WERI-Rb-1 (cell line): ENCODE results near the gene PCNX2.
"Not testable (repeated sequence)": the region's sequence is repeated elsewhere in the genome, so short reads cannot be mapped to it uniquely, and the experiment has no call there.

Source experiments
- DNase-seq: peaks from one replicate; pipeline ENCODE4 v3.0.0-alpha.2; 2020
- H3K27ac ChIP-seq: fragments of 250-450 bp; sonication (Bioruptor Pico); 2 replicates; pipeline ENCODE4 v1.5.1; 2020; ENCODE audit warnings: mild to moderate bottlenecking, moderate library complexity
- H3K27me3 ChIP-seq: fragments of 250-450 bp; sonication (Bioruptor Pico); 2 replicates; pipeline ENCODE4 v1.5.1; 2021; ENCODE audit warnings: mild to moderate bottlenecking, low read depth, moderate library complexity; ENCODE audit not compliant: insufficient read depth, severe bottlenecking
- H3K36me3 ChIP-seq: fragments of 250-450 bp; sonication (Bioruptor Pico); 2 replicates; pipeline ENCODE4 v1.5.1; 2020; ENCODE audit warnings: mild to moderate bottlenecking, moderate library complexity
- H3K4me3 ChIP-seq: 2 replicates; pipeline ENCODE4 v1.5.1; 2011; ENCODE audit warnings: low read depth, mild to moderate bottlenecking, control low read depth, low read length
- H3K9me3 ChIP-seq: fragments of 250-450 bp; sonication (Bioruptor Pico); 2 replicates; pipeline ENCODE4 v1.5.1; 2021; ENCODE audit warnings: mild to moderate bottlenecking, moderate library complexity; ENCODE audit not compliant: severe bottlenecking
- CTCF ChIP-seq: IDR thresholded peaks from 2 replicates; pipeline ENCODE4 v1.5.1; 2011; ENCODE audit warnings: low read depth, mild to moderate bottlenecking, control low read depth, inconsistent platforms, low read length

Gene PCNX2

GRCh38 chr1:233140974-233141373, 154.6 kb downstream of the PCNX2 start:
- DNase-seq = no peak
- H3K27me3 ChIP-seq = no peaks in the 10 kb centered on the region
- no peak overlapping the region for H3K27ac ChIP-seq
- H3K9me3 ChIP-seq = no peaks in the 10 kb centered on the region
- no peak overlapping the region for H3K4me3 ChIP-seq
- H3K36me3 ChIP-seq = no peaks in the 10 kb centered on the region
- TF ChIP-seq CTCF = no peak

- Histone ChIP-seq H3K36me3 (no peaks in the 10 kb centered on the region), H3K4me3 (no peak overlapping the region), H3K27me3 (no peaks in the 10 kb centered on the region), H3K9me3 (no peaks in the 10 kb centered on the region), H3K27ac (no peak overlapping the region)
- no peak for DNase-seq
- TF ChIP-seq CTCF = no peak
Observed at GRCh38 chr1:233140499-233140898, 155.0 kb downstream of the PCNX2 start.

GRCh38 chr1:233138788-233139585, 156.5 kb downstream of the PCNX2 start:
- H3K36me3 ChIP-seq = no peaks in the 10 kb centered on the region; the same call in 1 of the 2 replicates
- H3K27me3 ChIP-seq = no peaks in the 10 kb centered on the region
- H3K27ac ChIP-seq = no peak overlapping the region
- DNase-seq = no peak
- H3K9me3 ChIP-seq = no peaks in the 10 kb centered on the region
- no peak overlapping the region for H3K4me3 ChIP-seq
- no peak for TF ChIP-seq CTCF

- no peak for DNase-seq
- Histone ChIP-seq H3K9me3 (no peaks in the 10 kb centered on the region), H3K36me3 (no peaks in the 10 kb centered on the region; the same call in 1 of the 2 replicates), H3K4me3 (no peak overlapping the region), H3K27ac (no peak overlapping the region), H3K27me3 (no peaks in the 10 kb centered on the region)
- no peak for TF ChIP-seq CTCF
Observed at GRCh38 chr1:233135833-233136232, 159.7 kb downstream of the PCNX2 start.

GRCh38 chr1:233132445-233132844, 163.1 kb downstream of the PCNX2 start:
- Histone ChIP-seq H3K27ac (no peak overlapping the region), H3K27me3 (no peaks in the 10 kb centered on the region), H3K36me3 (no peaks in the 10 kb centered on the region; the same call in 1 of the 2 replicates), H3K4me3 (no peak overlapping the region), H3K9me3 (no peaks in the 10 kb centered on the region)
- no peak for DNase-seq
- TF ChIP-seq CTCF = no peak

DNA sequence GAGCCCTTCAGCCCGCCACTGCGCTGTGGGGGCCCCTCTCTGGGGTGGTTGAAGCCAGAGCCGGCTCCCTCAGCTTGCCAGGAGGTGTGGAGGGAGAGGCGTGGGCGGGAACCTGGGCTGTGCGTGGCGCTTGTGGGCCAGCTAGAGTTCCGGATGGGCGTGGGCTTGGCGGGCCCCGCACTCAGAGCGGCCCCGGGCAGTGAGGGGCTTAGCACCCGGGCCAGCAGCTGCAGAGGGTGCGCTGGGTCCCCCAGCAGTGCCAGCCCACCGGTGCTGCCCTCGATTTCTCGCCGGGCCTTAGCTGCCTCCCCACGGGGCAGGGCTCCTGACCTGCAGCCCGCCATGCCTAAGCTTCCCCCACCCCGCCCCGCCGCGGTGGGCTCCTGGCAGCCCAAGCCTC, 166.5 kb downstream of the PCNX2 start:
- not testable (repeated sequence) for H3K27ac ChIP-seq, DNase-seq, H3K36me3 ChIP-seq, H3K9me3 ChIP-seq, H3K4me3 ChIP-seq, H3K27me3 ChIP-seq
